Measurements from ENCODE around the gene FAM120B.

FAM120B gene

DNA sequence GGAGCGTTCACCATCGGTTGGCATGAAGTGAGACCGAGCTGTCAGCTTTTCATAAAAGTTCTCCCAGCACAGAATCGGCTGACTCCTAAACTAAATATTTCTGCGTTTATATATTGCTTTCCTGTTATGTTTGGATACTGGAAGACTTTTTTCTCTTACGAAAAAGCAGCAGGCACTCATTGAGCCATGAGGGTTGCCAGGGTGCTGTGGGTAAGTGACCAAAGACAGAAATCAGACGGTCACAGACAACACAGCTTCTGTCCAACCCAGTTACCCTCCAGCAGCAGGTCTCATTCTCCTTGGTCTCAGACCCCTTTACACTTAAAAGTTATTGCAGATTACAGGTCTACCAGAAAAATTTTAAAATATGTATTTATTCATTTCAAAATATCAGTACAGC, 113.7 kb downstream of the FAM120B start:
- TF ChIP-seq, protein P1, sequence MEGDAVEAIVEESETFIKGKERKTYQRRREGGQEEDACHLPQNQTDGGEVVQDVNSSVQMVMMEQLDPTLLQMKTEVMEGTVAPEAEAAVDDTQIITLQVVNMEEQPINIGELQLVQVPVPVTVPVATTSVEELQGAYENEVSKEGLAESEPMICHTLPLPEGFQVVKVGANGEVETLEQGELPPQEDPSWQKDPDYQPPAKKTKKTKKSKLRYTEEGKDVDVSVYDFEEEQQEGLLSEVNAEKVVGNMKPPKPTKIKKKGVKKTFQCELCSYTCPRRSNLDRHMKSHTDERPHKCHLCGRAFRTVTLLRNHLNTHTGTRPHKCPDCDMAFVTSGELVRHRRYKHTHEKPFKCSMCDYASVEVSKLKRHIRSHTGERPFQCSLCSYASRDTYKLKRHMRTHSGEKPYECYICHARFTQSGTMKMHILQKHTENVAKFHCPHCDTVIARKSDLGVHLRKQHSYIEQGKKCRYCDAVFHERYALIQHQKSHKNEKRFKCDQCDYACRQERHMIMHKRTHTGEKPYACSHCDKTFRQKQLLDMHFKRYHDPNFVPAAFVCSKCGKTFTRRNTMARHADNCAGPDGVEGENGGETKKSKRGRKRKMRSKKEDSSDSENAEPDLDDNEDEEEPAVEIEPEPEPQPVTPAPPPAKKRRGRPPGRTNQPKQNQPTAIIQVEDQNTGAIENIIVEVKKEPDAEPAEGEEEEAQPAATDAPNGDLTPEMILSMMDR (IDR thresholded peaks at IDR 0.05; ENCODE audit: extremely low read depth, insufficient read depth, missing control alignments) = no peak
- in situ Hi-C loops (cut with MboI; ENCODE audit: low pct_unique_long_range_greater_than_20kb, low sequenced_read_pairs, unreplicated experiment) = no loop called here

DNA sequence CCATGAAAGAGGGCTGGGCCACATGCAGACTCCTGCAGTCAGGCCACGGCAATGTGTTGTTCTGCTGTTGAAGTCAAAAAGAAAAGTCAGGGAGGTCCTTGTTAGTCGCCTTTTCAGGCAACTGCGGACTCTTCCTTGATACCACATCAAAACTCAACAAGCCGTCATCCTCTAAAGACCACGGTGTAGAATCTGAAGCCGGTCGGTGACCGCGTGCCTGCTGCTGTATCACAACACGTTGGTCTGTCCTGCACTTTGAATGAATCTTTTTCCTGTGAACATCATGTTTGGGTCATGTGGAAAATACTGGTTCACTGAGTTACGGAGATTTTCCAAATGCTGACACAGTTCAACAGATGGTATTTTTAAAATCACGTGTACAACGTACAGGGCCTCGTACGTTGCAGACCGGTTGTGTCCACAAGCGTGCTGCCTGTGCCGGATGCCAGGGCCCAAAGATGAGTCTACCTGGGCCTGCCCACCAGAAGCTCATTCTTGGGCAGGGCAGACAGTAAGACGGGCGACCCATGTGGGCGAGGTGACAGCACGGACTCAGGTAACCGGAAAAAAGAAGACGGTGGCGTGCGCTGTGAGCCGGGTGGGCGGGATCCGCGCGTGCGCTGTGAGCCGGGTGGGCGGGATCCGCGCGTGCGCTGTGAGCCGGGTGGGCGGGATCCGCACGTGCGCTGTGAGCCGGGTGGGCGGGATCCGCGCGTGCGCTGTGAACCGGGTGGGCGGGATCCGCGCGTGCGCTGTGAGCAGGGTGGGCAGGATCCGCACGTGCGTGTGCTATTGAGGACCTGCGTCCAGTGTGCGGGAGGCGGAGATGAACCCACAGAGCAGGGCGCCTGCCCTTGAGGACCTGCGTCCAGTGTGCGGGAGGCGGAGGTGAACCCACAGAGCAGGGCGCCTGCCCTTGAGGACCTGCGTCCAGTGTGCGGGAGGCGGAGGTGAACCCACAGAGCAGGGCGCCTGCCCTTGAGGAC, 114.5 kb downstream of the FAM120B start:
- TF ChIP-seq, protein P1 (IDR thresholded peaks at IDR 0.05; ENCODE audit: extremely low read depth, insufficient read depth, missing control alignments) = no peak
- in situ Hi-C loops (cut with MboI; ENCODE audit: low pct_unique_long_range_greater_than_20kb, low sequenced_read_pairs, unreplicated experiment) = no loop called here
- DNase-seq (ENCODE audit: low spot score) = no peak

More for the DNA sequence above, 113.7 kb downstream of the FAM120B start:
- no peak for DNase-seq (ENCODE audit: low spot score)

DNA sequence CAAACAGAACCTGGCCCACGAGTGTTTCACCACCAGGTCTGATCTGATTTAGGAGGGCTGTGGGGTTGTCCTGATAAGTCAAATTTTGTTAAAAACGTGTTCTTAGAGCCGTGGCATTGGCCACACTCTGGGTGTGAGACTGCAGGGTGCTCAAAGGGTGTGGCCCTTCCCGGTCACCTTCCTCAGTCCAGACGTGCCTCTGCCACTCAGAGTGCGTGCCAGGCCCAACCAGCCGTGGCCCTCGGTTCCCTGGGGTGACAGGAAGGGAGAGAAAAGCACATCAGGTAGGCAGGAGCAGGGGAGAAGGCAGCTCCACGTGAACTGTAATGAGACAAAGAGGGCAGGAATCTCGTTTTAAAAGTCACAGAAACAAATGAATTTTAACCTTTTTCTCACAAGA, 115.4 kb downstream of the FAM120B start:
- TF ChIP-seq, protein P1 (IDR thresholded peaks at IDR 0.05; ENCODE audit: extremely low read depth, insufficient read depth, missing control alignments) = no peak
- no peak for DNase-seq (ENCODE audit: low spot score)
- in situ Hi-C loops (cut with MboI; ENCODE audit: low pct_unique_long_range_greater_than_20kb, low sequenced_read_pairs, unreplicated experiment) = no loop called here

DNA sequence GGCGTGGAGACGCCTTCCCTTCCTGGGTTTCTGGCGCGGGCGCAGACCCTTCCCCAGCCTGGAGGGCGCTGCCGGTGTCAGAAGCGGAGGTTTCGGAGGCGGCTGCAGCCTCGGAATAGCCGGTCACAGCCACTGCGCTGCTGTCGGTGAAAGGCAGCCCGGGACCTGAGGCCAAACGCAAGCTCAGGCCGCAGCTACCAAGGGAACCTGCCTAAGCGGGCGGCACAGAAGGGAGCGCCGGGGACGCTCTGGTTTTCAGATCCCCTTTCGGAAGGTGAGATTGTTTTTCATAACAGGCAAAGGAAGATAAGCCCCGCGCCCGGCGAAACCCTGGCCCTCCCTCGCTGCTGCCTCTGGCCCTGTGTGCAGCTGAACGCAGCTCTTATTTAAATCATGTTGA, 116.5 kb downstream of the FAM120B start:
- in situ Hi-C loops (cut with MboI; ENCODE audit: low pct_unique_long_range_greater_than_20kb, low sequenced_read_pairs, unreplicated experiment) = no loop called here
- TF ChIP-seq, protein P1 (IDR thresholded peaks at IDR 0.05; ENCODE audit: extremely low read depth, insufficient read depth, missing control alignments) = no peak
- DNase-seq (ENCODE audit: low spot score) = no peak

DNA sequence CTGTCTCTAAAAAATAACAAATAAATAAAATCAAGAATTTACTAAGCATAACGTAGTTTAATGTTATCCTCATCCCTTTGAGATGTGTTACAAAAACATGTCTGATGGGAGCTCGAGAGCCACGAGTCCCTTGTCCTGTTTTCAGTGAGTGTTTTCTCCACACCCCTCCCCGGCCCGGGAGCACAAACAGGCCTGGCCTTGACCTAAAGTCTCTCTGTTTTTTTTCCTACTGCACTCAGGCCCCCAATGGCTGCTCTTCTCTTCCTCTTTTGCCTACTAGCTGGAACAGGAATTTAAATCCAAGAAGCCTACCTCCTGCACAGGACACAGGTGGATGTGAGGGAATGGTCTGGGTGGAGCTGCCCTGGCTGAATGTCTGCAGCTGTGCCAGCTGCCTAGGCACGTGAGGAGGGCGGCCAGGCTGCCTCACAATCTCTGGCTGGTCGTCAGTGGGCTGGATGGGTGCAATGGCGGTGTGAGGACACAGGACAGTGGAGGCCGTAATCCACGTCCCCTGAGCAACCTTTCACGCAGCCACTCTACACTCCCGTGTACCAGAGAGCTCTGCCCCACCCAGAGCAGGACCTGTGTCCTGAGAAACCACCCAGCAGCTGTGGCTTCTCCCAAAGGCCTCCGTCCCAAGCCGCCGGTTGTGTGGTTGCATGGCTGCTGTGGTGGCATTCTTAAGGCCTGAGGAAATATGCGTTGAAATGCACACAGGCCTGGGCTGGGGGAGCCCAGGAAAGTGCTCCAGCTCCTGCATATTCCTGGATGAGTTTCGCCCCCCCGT, 117.5 kb downstream of the FAM120B start:
- in situ Hi-C loops (cut with MboI; ENCODE audit: low pct_unique_long_range_greater_than_20kb, low sequenced_read_pairs, unreplicated experiment) = no loop called here

DNA sequence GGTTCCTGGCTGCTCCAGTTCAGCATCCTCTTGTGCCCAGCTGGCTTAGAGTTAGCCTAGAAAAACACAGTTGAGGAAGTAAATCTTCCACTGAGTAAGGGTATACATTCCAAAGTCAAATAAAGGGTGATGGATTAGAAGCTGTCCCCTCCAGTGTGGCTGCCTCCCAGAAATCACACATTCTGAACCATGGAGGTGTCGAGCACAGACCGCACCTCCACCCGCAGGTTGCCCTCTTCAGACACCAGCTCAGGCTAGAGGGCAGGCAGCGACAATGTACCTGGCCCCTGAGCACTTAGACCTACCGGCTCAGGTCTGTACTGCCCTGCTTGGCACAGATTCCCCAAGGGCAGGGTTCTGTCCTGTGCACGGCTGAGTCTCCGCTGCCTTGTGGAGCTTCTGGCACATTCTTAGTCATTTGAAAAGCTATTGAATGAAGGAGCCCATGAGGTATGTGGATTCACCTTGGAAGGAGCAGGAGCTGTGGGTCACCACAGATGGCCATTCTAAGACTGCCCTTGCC, 118.1 kb downstream of the FAM120B start:
- TF ChIP-seq, protein P1 (IDR thresholded peaks at IDR 0.05; ENCODE audit: extremely low read depth, insufficient read depth, missing control alignments) = no peak
- in situ Hi-C loops (cut with MboI; ENCODE audit: low pct_unique_long_range_greater_than_20kb, low sequenced_read_pairs, unreplicated experiment) = no loop called here
- DNase-seq (ENCODE audit: low spot score) = no peak

More for the DNA sequence above, 117.5 kb downstream of the FAM120B start:
- DNase-seq (ENCODE audit: low spot score) = no peak
- TF ChIP-seq, protein P1 (IDR thresholded peaks at IDR 0.05; ENCODE audit: extremely low read depth, insufficient read depth, missing control alignments) = no peak
